Activated T-cell treated with anti-CD3 and anti-CD28 coated beads for 4 hours (primary cell): ENCODE results near the gene TMEM127.
"Not testable (repeated sequence)": the region's sequence is repeated elsewhere in the genome, so short reads cannot be mapped to it uniquely, and the experiment has no call there.

ENCODE experiments used
- DNase-seq: peaks from one replicate; pipeline ENCODE4 v3.0.0-alpha.2; 2020

The TMEM127 gene

GRCh38 chr2:96262306-96262705 lies 3.5 kb downstream of the TMEM127 start:
- DNase-seq, result no peak

- DNase-seq, result no peak
These were observed 4.3 kb downstream of the TMEM127 start for GRCh38 chr2:96261328-96262003.

GRCh38 chr2:96260387-96261260 lies 5.2 kb downstream of the TMEM127 start:
- DNase-seq, result no peak

- DNase-seq, result no peak
These were observed 6.3 kb downstream of the TMEM127 start for GRCh38 chr2:96259497-96259921.

- DNase-seq, result no peak
These were observed 7.4 kb downstream of the TMEM127 start for GRCh38 chr2:96258166-96259022.

GRCh38 chr2:96257744-96258143 lies 8.1 kb downstream of the TMEM127 start:
- not testable (repeated sequence) for DNase-seq

GRCh38 chr2:96256611-96257113 lies 9.1 kb downstream of the TMEM127 start:
- DNase-seq, result no peak

- DNase-seq, result no peak
These were observed 11.2 kb downstream of the TMEM127 start for GRCh38 chr2:96254571-96254970.

- DNase-seq, result no peak
These were observed 12.8 kb downstream of the TMEM127 start for GRCh38 chr2:96253006-96253405.

GRCh38 chr2:96252526-96252925 lies 13.3 kb downstream of the TMEM127 start:
- no peak for DNase-seq

GRCh38 chr2:96251721-96252292 lies 14.0 kb downstream of the TMEM127 start:
- no peak for DNase-seq

GRCh38 chr2:96250188-96250587 lies 15.6 kb downstream of the TMEM127 start:
- no peak for DNase-seq

GRCh38 chr2:96249654-96250053 lies 16.1 kb downstream of the TMEM127 start:
- DNase-seq, result no peak

GRCh38 chr2:96248624-96249023 lies 17.2 kb downstream of the TMEM127 start:
- no peak for DNase-seq

- no peak for DNase-seq
These were observed 17.9 kb downstream of the TMEM127 start for GRCh38 chr2:96247896-96248295.

- no peak for DNase-seq
These were observed 18.8 kb downstream of the TMEM127 start for GRCh38 chr2:96247009-96247408.

GRCh38 chr2:96245609-96246390 lies 20.0 kb downstream of the TMEM127 start:
- no peak for DNase-seq

- no peak for DNase-seq
These were observed 22.0 kb downstream of the TMEM127 start for GRCh38 chr2:96243843-96244242.

- peak; percentile 15 for DNase-seq
These were observed 23.7 kb downstream of the TMEM127 start for GRCh38 chr2:96241900-96242611.

GRCh38 chr2:96241227-96241626 lies 24.6 kb downstream of the TMEM127 start:
- DNase-seq, result no peak
